Activated CD4-positive, CD25-positive, alpha-beta regulatory T cell treated with anti-CD3 and anti-CD28 coated beads, Interleukin-2, amount 50 U/mL, for 72 hours (primary cell): ENCODE measurements around the gene KIF26B.
"Not testable (repeated sequence)": the region's sequence is repeated elsewhere in the genome, so short reads cannot be mapped to it uniquely, and the experiment has no call there.

Source experiments
- DNase-seq: peaks from one replicate; pipeline ENCODE4 v3.0.0; 2021

Gene KIF26B

DNA sequence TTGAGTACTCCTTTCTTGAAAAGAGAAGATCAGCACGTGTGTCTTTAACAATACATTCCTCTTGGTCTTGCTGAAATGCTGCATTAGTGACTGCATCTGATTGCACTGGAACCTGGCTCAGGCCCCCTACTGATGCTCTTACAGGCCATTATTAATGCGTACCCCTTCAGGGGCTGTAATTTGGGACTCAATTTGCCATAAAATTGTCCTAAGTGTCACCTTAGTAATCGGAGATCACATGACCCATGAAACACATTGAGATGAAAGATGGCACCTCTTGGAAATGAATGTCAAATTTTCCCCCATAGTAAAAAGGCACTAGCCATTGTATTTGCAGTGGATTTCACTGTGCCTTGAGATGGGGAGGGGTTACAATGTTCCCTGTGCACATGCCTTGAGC, 563.3 kb downstream of the KIF26B start:
- no peak for DNase-seq

DNA sequence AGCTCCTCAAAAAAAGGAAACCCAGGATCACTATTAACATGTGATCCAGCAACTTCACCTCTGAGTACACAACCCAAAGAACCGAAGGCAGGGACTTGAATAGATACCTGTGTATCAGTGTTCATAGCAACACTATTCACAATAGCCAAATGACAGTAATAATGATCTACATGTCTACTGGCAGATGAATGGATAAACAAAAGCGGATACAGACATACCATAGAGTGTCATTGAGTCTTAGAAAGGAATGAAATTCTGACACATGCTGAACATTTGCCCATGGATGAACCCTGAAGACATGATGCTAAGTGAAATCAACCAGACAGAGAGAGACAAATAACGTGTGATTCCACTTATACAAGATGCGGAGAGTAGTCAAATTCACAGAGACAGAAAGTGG, 564.2 kb downstream of the KIF26B start:
- DNase-seq, result no peak

DNA sequence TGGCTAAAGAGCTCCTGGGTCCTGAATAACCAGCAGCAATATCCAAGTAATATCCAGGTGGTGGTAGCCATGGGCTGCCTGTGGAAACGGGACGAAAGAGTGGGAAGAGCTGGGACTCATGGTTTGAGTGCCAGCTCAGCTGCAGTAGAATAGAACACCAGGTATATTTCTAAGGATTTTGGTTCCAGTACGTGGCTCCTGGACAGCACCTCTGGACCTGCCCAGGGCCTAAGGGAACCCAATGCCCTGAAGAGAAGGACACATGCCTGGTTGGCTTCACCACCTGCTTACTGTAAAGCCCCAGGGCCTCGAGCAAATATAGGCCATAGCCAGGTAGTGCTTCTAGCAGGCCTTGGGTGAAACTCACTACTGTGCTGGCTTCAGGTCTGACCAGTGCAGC, 566.7 kb downstream of the KIF26B start:
- DNase-seq, result no peak

DNA sequence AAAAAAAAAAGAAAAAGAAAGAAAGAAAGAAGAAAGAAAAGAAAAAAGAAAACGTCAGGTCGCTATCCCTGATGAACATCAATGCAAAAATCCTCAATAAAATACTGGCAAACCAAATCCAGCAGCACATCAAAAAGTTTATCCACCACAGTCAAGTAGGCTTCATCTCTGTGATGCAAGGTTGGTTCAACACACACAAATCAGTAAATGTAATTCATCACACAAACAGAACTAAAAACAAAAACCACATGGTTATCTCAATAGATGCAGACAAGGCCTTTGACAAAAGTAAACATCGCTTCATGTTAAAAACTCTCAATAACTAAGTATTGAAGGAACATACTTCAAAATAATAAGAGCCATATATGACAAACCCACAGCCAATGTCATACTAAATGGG, 573.2 kb downstream of the KIF26B start:
- not testable (repeated sequence) for DNase-seq

DNA sequence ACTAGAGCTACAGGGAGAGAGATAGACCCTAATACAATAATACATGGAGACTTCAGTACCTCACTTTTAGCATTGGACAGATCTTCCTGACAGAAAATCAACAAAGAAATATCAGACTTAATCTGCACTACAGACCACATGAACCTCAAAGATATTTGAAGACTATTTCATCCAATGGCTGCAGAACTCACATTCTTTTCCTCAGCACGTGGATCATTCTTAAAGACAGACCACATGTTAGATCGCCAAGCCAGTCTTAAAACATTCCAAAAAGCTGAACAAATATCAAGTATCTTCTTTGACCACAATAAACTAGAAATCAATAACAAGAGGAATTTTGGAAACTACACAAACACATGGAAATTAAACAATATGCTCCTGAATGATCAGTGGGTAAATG, 576.0 kb downstream of the KIF26B start:
- no peak for DNase-seq

DNA sequence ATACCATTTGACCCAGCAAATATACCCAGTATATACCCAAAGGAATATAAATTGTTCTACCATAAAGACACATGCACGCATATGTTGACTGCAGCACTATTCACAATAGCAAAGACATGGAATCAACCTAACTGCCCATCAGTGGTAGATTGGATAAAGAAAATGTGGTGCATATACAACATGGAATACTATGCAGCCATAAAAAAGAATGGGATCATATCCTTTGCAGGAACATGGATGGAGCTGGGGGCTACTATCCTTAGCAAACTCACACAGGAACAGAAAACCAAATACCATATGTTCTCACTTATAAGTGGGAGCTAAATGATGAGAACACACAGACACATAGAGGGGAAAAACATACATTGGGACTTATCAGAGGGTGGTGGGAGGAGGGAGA, 585.6 kb downstream of the KIF26B start:
- not testable (repeated sequence) for DNase-seq

DNA sequence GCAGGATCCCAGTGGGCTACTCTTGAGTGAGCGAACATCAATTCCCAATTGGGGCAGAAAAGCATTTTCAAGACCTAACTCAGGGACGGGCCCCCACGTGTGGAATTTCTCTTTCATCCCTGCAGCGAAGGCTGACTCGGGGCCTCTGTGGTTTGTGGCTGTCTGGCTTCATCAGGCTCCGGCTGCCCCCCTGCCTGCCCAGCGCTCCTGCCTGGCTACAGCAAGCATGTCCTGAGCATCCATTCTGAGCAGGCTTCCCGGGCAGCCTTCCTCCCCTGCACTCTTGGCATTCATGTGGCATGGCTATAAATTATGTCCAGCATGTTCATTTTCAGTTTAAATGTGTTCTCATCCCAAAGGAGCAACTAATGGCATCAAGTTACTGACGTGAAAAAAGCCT, 588.1 kb downstream of the KIF26B start:
- no peak for DNase-seq

DNA sequence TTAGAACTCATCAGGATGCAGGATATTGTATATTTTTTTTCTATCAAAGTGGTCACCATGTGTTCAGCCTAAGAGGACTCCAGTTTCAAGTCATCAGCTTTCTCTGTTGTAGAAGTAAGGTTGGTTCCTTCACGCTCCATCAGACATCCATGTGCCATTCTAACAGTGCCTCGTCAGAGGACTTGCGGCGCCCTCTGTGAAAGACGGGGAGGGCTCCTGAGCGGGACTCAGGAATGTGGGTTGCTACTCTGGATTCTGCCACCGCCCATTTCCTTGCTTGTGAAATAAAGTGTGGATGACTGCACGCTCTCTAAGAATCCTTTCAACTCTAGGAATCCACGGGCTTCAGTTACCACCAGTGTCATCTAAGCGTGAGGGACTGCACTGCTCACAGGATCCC, 593.5 kb downstream of the KIF26B start:
- no peak for DNase-seq

DNA sequence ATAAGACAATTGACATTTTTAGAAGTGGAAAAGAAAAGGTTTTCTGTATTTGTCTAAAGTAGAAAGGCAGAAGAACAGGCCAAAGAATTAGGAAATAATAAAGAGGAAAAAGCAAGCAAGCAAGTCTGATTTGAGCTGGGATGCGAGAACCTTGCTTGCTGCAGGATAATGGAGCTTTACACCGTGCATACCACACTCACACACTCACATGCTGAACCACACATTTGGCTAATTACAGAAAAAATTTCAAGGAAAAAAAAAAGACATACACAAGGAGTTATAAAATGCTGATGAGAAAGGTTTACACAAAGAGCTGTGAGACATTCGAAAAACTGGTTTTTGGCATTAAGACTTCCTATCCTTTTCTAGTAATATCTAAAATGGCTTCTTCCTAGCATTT, 593.9 kb downstream of the KIF26B start:
- no peak for DNase-seq

DNA sequence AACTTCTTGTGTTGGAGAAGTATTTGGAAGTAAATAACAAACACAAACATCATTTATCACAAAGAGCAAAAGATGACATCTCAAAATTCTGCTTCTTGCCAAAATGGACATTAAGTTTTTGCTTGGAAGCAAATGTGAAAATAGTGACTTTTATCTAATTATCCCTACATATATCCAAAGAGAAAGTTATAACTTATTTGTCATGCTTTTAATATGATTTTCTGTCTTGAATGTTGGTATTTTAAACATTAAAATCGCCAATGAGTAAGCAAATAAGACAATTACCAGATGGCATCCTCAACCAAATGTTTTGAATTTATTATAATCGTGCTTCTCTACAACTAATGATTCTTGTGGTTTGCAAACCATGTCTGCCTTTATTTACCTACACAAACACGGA, 594.3 kb downstream of the KIF26B start:
- DNase-seq, result no peak

DNA sequence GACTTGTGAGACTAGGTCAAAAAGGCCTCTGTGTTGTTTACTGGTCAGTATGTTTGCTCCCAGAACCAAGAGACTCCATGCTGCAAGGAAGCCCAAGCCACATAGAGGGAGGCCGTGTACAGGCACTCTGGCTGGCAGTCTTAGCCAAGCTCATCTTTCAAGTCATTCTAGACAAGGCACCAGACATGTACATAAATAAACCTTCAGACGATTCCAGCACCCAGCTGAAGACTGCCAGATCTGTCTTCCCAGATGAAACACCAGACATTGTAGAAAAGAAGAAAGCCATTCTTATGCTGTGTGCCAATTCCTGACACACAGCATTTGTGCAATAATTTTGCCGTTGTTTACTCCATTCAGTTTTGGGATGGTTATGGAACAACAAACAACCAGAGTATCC, 595.5 kb downstream of the KIF26B start:
- no peak for DNase-seq

DNA sequence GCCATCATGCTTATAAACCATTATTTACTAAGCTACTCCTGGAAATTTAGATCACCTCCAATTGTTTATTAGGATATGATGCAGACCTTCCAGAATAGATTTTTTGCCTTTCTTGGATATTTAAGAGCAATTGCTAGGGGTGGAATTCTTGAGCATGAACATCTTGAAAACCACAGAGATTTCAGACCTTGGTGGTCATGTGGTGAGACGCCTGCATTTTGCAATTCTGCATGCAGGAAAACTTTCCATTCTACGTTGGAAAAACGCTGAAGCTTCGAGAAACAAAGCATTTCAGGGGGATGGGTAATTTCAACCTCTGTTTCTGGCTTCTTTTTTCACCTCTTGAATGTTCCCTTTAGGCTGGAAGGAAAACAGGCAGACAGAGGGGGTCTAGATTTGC, 596.3 kb downstream of the KIF26B start:
- no peak for DNase-seq

DNA sequence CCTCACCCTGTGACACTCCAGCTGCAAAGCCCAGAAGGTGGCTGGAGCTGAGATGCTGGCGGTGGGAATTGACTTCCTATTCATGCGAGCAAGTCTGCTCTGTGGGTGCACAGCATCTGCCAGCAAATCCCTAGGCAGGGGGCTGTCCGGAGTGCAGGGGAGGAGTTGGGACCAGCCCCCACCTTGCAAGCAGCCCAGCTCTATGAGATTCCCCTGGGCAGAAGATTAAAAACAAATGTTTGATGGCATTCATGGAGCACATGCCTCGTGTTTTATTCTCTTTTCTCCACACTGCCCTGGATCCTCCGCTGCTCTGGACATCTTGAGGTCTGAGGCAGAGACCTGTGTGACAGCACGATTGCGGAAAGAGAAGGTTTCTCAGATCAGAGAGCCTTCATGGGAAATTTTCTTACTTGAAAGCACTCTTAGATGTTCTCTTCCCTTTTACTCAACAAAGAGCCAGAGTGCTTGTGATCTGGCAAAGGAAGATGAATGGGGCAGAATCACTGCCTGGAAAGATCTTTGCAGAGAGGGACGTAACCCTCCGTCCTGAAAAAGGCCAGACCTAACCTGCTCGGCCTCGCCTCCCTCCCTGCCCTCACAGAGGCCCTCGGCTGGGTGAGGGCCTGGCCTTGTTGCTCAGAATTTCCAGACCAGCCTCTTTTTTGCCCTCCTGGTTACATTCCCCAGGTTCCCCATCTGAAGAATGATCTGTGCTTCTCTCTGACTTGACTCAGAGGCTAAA, 597.1 kb downstream of the KIF26B start:
- DNase-seq, result no peak

DNA sequence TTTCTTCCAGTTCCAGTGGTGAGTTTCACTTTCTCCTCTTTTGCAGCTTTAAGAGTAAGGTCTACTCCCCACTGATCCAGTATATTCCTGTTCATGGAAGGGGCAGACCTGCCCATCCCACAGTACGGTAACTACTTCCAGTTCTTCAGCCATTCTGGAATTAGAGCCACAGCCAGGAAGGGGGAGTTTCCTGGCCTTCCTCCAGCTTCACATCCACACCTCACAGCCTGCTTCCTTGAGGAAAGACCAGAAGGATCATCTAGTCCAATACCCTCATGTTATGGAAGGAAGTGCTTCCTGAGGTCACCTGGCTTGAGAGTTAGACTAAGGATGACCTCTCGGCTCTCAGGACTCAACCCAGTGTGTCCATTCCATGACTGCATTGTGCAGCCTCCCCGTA, 597.8 kb downstream of the KIF26B start:
- DNase-seq, result no peak

DNA sequence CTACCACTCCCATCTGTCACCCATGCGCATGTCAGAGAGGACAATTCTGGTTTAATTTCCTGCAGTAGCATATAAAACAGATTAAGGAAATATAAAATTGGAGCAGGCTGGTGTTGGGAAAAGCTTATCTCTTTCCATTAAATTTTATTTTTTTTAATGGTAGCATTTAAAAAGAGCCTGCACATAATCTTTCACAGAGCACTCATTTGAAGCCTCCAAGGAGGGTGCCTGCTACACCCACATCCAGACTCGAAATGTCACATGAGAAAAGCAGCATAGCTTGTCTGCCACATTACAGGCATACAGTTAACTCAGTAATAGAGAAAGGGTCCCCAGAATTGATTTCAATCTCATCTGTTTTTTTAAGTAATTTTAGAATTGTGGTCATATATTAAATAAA, 599.0 kb downstream of the KIF26B start:
- DNase-seq, result no peak

DNA sequence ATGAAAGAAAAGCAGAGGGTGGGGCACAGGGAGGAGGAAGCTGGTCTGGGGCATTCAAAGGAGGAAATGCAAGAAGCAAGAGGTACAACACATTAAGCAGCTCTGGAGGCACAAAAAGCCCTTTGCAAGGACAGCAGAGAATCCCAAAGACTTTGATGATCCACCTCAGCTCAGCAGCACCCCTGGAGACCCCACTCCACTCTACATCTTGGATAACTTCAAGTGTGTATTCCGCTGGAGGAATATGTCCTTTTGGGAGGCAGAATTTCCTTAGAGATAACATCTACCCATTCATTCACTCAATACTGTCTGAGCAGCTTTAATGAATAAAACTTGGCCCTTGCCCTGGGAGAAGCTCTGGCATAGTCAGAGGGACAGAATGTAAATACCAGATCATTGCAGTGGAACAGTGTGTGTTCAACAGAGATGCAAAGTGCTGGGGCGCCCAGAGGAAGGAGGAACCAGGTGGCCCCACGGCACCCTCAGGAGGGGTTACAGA, 599.7 kb downstream of the KIF26B start:
- no peak for DNase-seq
